Posterior cingulate gyrus (tissue), 11 donors: ENCODE measurements around the gene NCOA1.
"Not testable (repeated sequence)": the region's sequence is repeated elsewhere in the genome, so short reads cannot be mapped to it uniquely, and the experiment has no call there.

Experiments used
- DNase-seq, 10 donors: peaks; one replicate each; pipeline versions ENCODE4 v3.0.0 to v3.0.0-alpha.2; 2020 to 2021; ENCODE audit warnings: mixed read lengths in 3 of 10
- intact Hi-C: fragments of 100-400 bp; cut with DNase I; formaldehyde crosslinking; loops from one replicate; pipeline ENCODE4 v1.15.1; 2023

The NCOA1 gene

DNA sequence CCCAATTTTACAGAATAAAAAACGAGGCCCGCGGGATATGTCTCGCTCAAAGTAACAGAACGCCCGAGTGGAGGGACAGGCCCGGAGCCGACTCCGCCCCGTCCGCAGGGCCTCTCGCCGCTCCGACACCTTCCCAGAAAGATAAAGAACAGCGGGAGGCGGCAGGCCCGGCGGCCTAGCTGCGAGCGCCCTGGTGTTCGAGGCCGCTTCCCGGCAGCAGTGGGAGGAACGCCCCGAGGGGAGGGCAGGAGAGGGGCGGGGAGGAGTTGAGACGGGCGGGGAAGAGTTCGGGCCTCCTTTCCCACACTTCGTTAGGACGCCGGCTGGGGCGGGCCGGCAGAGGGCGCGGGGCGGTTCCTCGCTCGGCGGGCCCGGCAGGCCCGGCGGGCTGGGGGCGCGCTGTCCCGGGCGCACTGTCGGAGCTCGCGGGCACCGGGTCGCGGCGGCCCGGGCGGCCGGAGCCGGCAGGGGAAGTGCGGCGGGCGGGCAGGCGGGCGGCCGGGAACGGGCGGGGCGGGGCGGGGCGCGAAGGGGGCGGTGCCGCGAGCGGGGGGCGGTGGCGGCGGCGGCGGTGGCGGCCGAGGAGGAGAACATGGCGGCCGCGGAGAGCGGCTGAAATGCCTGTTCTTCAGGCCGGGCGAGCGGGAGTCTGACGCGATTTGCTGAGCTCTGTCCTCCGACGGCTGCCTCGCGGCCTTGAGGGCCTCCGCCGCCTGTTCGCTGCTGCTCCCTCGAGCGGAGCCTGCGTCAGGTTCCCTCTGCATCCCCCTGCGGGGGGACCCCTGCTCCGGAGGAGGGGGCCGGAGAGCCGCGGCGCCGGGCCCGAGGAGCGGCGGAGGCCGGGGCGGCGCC lies at the start of gene NCOA1:
Gene NCOA1, plus strand, starts transcription at position 565 of the 852 bp plus-strand sequence. CDS start 167,424 bp downstream, outside the sequence.
- intact Hi-C loops = loop anchor here (2.0 to 10.0 kb wide), 3 partner anchors 302 to 424 kb away; partner anchors contain the start of genes CENPO and PTRHD1
- peak; percentile 75 to 98 (median 86) for DNase-seq

DNA sequence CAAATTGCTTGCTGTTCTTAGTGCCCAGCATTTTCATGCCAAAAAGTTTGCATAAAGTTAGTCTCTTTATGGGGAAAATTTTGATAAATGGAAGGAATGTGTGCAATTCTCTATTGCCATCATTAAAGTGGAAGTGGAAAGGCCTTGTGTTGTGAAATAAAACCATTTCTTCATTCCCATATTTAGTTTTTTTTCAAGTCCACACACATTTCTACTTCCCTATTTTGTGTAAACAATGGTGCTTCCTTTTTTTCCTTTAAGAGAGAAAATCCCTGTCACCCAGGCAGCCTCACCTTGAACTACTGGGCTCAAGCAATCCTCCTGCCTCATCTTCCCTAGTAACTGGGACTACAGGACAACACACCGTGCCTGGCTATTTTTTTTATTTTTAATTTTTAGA lies 42.3 kb upstream of the NCOA1 start:
- intact Hi-C loops = no loop called here
- DNase-seq = no peak

DNA sequence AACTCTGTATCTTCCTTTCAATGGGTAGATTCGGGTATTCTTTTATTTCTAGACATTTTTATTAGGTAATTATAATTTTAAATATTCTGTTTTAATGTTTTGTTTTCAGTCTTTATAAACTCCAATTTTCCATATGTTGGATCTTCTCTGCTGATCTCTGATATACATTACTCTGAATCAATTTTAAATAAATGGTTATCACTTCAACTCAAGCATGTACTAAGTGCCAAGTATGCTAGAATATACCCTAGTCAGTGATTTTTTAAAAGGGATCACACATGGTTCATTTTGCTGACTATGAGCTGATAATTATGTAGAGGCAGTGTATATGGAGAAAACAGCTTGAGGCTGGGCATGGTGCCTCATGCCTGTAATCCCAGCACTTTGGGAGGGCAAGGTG lies 41.7 kb upstream of the NCOA1 start:
- intact Hi-C loops = no loop called here
- no peak for DNase-seq

DNA sequence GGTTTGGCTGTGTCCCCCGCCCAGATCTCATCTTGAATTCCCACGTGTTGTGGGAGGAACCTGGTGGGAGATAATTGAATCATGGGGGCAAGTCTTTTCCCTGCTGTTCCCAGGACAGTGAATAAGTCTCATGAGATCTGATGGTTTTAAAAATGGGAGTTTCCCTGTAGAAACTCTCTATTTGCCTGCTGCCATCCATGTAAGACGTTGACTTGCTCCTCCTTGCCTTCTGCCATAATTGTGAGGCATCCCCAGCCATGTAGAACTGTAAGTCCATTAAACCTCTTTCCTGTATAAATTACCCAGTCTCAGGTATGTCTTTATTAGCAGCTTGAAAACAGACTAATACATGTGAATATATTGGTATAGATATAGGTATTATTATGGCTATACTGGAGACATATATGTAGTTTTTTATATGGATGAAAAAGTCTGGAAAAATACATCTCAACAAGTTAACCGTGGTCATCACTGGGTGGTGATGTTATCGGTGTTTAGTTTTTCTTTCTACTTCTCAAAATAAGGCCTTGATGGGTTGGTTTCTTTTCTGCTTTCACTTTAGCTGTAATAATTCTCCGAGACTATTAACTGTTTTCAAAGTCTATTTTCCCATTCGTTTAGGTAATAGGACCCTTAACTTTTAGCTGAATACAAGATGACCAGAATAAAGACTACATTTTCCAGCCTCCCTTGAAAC lies 39.1 kb upstream of the NCOA1 start:
- no peak for DNase-seq
- intact Hi-C loops = no loop called here

DNA sequence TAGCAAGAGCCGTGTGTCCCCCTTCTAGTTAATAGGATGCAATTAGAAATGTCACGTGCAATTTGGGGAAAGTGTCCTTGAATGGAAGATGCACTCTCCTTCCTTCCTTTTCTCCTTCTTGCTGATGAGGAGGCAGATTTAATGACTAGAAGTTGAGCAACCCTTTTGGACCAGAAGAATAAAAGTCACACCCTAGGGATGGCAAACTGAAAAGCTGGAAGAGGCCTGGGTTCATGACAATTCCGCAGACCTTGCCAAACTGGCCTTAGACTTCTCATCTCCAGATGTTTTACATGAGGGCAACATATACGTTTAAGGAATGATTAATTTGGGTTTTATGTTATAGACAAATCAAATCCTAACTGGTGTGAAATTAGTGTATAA lies 38.6 kb upstream of the NCOA1 start:
- no peak for DNase-seq
- intact Hi-C loops = no loop called here

DNA sequence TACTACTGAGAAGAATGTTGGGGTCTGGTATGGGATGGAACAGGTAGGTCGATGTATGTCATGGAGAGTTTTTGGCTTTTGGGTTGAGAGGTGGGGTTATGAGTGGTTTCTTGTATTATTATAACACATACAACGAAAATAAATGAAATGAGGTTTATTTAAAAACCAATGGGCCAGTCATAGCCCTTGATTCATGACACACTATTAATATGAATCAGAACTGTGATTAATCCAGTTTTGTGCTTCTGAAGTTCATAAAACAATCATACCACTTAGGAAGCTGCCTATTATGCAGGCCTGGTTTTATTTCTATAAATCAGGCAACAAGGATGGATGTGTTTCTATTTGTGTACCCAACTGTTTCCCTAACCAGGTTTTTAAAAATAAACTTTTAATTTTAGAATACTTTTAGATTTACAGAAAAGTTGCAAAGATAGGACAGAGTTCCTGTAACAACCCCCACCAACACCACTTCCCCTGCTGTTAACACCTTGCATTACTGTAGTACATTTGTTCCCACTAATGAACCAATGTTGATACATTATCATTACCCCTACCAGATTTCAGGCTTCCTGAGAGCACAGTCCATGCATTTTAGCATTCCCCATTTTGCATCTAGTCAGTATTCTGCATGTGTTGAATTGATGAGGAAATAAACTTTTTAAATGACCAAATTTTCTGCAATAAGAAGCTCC lies 37.5 kb upstream of the NCOA1 start:
- no peak for DNase-seq
- intact Hi-C loops = no loop called here

DNA sequence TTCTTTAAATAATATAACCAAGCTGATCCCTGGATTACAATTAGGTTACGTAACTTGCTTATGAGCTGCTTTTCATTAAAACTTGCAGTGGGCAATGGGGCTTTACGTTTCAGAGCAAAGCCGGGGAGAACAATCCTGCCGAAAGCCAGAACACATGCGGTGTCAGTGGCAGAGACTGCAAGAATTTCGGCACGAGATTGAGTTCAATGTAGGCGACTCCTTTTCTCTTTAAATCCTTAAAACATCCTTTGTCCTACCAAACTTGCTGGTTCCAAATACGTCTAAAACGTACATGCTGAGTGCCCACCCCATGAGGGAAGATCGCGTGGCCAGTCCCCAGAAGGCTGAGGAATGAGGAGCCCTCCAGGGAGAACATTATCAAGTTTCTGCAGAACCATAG lies 36.8 kb upstream of the NCOA1 start:
- intact Hi-C loops = no loop called here
- DNase-seq = peak in 2 of 10 donors; percentile 7 to 24

DNA sequence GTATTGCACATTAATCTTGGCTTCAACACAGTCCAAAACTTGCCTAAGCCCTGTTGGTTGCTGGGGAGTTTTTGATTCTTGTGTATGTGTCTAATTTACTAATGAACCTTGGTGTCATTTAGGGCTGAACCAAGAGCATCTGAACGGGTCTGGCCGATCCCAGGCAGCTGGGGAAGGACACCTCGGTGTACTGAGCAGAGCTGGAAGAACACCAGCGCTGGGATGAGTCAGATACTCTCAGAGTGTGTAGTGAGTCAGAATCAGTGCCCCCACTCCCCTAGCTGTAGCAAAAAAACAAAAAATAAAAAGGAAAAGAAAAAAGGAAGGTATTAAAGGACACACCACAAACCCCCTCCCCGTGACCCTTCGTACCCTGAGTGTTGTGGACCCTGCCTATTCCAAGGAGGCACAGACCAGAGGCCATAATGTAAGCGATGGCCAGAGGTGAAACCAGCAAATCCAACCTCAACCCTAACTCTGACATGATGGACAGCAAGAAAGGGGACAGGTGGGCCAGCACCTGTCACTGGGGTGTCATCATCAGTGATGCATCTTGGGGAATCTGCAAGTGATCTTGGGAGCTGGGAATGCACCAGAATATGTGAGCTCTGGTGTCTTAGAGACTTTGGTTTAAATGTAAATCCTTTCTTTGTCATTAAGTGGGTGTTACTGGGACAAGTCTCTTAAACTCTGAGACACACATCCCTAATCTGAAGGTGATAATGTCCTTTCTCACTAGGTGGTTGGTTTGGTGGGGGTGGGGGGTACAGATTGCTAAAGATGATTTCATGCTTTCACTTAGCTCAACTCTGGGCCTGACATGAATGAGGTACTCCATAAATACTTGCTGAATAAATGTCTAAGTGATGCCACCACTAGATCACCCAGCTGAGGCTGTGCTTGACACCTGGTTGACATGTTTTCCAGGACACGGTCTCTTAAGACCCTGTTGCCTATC lies 34.2 kb upstream of the NCOA1 start:
- intact Hi-C loops = no loop called here
- peak; percentile 28 to 95 (median 72) for DNase-seq

DNA sequence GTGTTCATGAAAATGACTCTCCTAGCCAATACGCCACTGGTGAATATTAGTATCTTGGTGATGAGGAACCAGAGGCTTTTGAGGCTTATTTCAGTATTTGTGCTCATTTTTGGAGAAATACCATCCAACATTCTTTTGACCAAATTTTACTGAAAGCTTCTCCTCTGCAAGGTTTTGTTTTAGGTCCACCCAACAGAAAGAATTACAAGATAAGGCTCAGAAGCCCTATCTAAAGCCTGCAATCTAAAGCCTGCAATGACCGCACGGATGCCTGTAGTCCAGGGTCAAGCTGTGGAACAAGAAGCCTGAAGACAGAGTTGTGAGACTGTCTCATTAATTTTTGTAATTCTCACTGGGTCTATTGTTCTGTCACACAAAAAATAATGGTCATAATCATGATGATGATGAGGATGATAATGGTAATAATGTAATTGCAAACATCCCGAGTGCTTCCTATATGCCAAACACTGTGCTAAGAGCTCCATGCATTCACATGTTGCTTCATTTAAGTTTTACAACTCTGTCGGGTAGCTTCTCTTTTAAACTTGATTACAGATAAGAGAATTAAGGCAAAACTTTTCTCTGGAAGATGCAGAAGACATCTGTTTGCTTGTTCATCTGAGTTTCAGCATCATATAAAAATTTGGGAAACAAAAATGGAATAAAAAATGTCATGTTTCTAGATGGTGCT lies 33.2 kb upstream of the NCOA1 start:
- DNase-seq = no peak
- intact Hi-C loops = no loop called here

DNA sequence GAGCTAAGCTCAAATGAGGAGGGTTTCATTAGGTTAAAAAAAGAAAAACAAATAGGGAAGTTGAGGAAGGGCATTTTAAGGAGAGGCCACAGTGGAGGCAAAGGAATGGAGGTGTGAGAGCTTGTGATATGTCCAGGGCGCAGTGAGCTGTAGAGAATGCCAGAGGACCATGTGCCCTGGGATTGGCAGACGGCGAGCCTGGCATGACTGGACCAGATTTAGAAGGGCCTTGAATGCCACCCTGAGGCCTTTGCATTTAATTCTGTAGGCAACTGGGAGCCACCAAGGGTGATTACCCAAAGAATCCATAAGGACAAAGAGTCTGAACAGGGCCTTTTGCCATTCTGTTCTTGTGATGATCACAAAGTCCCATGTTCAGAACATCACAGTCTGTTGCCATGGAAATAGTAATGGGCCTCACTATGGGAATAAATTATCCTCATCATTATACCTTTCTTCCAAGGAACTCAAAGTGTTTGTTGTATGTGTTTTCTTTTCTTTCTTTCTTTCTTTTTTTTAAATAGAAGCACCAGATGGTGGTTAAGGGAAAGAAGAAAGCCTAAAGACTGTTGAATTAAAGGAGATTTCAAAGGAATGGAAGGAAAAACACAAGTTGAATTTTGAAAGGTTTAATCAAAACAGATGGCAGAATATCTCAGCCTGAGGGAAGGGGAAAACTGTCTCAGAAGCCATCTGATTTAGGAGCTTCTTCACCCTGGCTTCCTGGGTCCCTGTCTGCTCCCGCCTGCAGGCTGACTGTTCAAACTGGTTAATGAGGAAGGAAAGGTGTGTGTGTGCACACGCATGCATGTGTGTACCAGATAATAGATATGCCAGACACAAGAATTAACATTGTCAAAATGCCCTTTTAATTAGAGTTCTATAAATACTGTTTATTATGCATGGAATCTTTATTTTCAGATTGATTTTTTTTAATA lies 31.6 kb upstream of the NCOA1 start:
- intact Hi-C loops = no loop called here
- peak in 1 of 10 donors; percentile 68 for DNase-seq

DNA sequence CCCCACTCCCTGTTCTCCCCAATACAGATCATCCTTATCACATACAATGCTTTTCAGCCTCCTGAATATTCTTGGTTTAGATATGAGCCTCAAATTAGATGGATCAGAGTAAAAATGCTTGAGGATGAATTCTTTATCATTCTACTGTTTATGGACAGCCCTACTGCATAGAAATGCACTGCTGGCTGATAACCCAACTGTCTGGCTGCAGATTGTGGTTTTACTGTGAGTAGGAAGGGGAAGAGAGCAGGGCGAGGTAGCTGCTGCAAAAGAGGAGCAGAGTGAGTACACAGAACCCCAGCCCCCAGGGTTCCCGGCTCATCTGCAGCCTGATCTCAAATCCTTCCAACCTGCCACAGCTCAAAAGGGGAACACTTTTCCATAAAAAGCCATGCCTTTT lies 29.4 kb upstream of the NCOA1 start:
- intact Hi-C loops = no loop called here
- no peak for DNase-seq

DNA sequence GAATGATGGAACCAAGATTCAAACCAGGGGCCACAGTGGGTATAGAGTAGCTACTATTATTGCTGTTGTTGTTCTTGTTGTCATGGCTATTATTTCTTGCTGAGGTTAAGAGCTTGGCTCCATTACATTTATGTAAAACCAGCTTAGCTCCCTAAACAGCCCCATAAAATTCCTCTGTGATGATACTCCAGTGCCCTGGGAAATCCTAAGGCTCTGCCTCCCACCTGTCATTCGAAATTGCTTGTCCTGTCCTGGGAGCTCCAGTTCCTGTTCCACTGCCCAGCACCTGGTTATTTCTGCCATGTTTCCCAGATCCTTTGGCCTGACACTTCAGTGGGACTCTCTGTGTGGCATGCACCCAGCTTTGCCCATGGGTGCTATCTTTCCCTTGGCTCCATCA lies 27.8 kb upstream of the NCOA1 start:
- intact Hi-C loops = no loop called here
- DNase-seq = no peak

DNA sequence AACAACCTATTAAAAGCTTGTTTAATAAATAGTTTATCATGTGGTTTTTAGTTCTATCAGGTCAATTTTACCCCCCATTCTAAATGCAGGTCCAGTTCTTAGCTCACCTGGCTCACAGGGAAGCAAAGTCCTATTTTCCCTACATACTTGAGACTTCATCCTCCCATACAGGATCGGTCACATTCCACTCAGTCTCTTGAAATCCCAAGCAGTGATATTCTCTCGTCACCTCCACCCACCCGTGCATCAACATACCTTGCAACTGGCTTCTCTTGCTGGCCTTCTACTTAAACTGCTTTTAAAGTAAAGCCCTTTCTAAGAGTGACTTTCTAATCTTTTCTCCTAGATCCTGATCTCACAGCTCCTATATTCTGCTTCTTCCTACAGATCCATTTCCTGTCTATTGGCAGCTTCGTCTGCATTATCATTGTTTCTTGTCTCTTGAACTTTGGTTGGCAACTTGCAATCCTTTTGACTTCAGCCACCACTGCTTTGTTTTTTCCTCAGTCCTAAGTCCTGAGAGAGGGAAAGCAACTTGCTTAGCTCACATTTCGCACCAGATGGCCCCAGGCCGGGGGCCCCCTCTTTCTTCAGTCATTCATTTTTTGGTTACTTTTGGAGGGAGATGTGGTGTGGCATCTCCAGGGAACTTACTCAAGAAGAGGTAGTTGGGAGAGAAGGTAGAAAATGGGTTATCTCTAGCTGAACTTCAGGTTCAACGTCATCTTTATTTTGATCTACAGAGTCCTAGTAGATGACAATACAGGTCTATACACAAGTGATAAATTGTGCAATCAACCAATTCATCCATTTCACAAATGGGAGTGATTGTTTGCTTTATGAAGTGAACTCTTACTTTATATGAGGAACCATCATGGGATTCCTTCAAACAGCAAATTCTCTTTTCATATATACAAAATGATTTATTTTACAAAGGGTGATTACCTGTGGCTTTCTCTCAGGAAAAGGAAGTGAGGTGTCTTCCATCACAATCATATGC lies 23.9 kb upstream of the NCOA1 start:
- intact Hi-C loops = no loop called here
- no peak for DNase-seq

DNA sequence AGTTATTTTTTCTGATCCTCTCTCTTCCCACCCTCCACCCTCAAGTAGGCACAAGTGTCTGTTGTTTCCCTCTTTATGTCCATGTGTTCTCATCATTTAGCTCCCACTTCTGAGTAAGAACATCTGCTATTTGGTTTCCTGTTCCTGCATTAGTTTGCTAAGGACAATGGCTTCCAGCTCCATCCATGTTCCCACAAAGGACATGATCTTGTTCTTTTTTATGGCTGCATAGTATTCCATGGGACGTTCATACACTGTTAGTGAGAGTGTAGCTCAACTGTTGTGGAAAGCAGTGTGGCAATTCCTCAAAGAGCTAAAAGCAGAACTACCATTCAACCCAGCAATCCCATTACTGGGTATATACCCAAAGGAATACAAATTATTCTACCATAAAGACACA lies 22.6 kb upstream of the NCOA1 start:
- intact Hi-C loops, DNase-seq: not testable (repeated sequence)

DNA sequence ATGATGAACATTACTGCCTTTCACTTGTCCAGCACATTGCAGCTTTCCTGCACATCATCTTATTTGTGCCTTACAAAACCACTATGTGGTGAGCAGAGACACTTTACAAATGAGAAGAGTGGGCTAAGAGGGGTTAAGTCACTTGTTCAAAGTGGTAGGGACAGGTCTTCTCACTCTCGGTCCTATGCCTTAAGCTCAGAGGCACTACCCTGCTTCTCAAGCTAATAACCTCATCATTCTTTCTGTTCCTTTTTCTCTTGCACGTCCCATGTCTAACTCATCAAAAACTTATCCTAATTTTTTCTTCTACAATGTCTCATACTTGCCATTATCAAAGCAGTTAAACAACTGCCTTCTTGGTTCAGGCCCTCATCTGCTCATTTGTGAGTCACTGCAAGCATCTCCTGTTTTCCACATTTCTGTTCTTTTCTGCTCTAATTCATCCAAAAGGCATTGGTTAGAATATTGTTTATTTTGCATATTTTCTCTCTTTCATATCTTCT lies 21.9 kb upstream of the NCOA1 start:
- intact Hi-C loops = no loop called here
- no peak for DNase-seq

DNA sequence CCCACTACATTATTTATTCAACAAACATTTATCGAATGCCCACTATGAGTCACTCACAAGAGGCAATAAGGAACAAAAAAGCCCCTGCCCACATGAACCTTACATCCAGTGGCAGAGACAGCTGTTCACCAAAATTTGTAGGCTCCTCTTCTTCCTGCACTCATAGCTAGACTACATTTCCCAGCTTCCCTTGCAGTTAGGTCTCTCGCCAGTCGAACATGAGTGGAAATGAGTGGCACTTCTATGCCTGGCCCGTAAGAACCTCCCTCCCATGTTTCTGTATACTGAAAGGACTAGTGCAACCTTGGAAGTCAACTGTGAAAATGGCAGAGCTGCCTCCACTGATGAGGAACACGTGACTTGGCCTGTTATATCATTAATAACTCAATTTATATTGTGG lies 19.4 kb upstream of the NCOA1 start:
- no peak for DNase-seq
- intact Hi-C loops = no loop called here

DNA sequence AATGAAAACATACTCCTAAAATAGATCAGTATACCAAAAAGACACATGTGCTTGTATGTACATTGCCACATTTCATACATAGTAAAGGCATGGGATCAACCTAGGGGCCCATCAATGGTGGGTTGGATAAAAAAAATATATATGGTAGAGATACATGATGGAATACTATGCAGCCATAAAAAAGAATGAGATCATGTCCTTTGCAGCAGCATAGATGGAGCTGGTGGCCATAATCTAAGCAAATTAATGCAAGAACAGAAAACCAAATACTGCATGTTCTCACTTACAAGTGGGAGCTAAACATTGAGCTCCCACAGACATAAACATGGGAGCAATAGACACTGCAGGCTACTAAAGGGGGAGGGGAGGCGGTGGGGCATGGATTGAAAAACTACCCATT lies 18.6 kb upstream of the NCOA1 start:
- no peak for DNase-seq
- intact Hi-C loops = no loop called here
